HCT116 (cell line): ENCODE results near the gene DPYD. TPM values are rescaled to one million over a fixed set of nuclear protein-coding genes. Genes with fewer than 3 reads are reported as not detected.

Experiments used
- ATAC-seq: fragments of 200-7000 bp; cut with Tn5 transposase; 2 replicates; pipeline ENCODE4 v1.9.1; 2020; ENCODE audit warnings: mild to moderate bottlenecking, moderate library complexity
- BruUV-seq: library from RNA; stranded (reverse); fragments of 400-500 nt; replicated peaks from 2 replicates; lab custom pipeline; 2021; lab: Mats Ljungman, UMichigan
- CTCF ChIA-PET: fragments of 300-600 bp; sonication (Branson Sonifier 250); formaldehyde crosslinking; loops from one replicate; lab custom pipeline; 2021; ENCODE audit warnings: antibody characterized with exemption; lab: Charles Lee
- POLR2A ChIA-PET: fragments of 300-600, 350-600 bp; sonication (Branson Sonifier 250); formaldehyde crosslinking; loops from one replicate; lab custom pipeline; 2021; ENCODE audit warnings: antibody characterized with exemption; lab: Charles Lee
- RAD21 ChIA-PET, 2 experiments: fragments of 300-600 bp; sonication (Branson Sonifier 250); formaldehyde crosslinking; loops; one replicate each; lab custom pipeline; 2023; ENCODE audit warnings: low total read pairs in 2 of 2; ENCODE audit not compliant: uncharacterized antibody in 2 of 2, unreplicated experiment in 2 of 2, low non-redundant PET in 1 of 2; lab: Charles Lee
- DNase-seq: peaks from one replicate; pipeline ENCODE4 v3.0.0-alpha.2; 2010; ENCODE audit warnings: low read depth, low spot score
- H2AFZ ChIP-seq: fragments of 200-600 bp; shearing (Covaris generic), sonication (generic); 2 replicates; pipeline ENCODE4 v1.6.1; 2017; ENCODE audit warnings: low read depth, mixed run types, mixed read lengths, antibody characterized with exemption, low read length; ENCODE audit not compliant: poor library complexity, severe bottlenecking
- H3K27ac ChIP-seq: 2 replicates; pipeline ENCODE4 v1.5.1; 2012; ENCODE audit warnings: low read depth, low read length
- H3K27me3 ChIP-seq: fragments of 200-600 bp; sonication (generic); 2 replicates; pipeline ENCODE4 v1.6.1; 2016; ENCODE audit warnings: mixed run types, low read length, mixed read lengths; ENCODE audit not compliant: insufficient read depth
- H3K36me3 ChIP-seq, 2 experiments: fragments of 200-500 bp in 1 of 2; fragments of 200-600 bp in 1 of 2; sonication (Bioruptor generic) in 1 of 2; sonication (generic) in 1 of 2; 2 replicates each; pipeline versions ENCODE4 v1.5.1 to v1.6.1; 2014 to 2016; ENCODE audit warnings: low read length in 2 of 2, inconsistent platforms in 1 of 2, mixed read lengths in 1 of 2, mixed run types in 1 of 2; ENCODE audit not compliant: insufficient read depth in 2 of 2, control insufficient read depth in 1 of 2
- H3K4me1 ChIP-seq, 2 experiments: fragments of 200-600 bp in 1 of 2; sonication (generic) in 1 of 2; 2 replicates each; pipeline versions ENCODE4 v1.5.1 to v1.6.1; 2012 to 2017; ENCODE audit warnings: low read length in 2 of 2, inconsistent platforms in 1 of 2, mild to moderate bottlenecking in 1 of 2, mixed read lengths in 1 of 2, mixed run types in 1 of 2, moderate library complexity in 1 of 2; ENCODE audit not compliant: insufficient read depth in 2 of 2, control insufficient read depth in 1 of 2
- H3K4me2 ChIP-seq: fragments of 200-600 bp; sonication (generic); 2 replicates; pipeline ENCODE4 v1.6.1; 2017; ENCODE audit warnings: mixed run types, low read length, mixed read lengths
- H3K4me3 ChIP-seq, 2 experiments: fragments of 200-600 bp in 1 of 2; sonication (generic) in 1 of 2; replicated peaks in 1 of 2; 2 replicates each; pipeline ENCODE4 v1.5.1; 2011 to 2016; ENCODE audit warnings: low read length in 2 of 2, control low read depth in 1 of 2, low read depth in 1 of 2, mild to moderate bottlenecking in 1 of 2, mixed read lengths in 1 of 2, mixed run types in 1 of 2
- H3K79me2 ChIP-seq: fragments of 200-600 bp; sonication (generic); 2 replicates; pipeline ENCODE4 v1.6.1; 2017; ENCODE audit warnings: mild to moderate bottlenecking, mixed run types, low read length, moderate library complexity, mixed read lengths; ENCODE audit not compliant: insufficient read depth
- H3K9ac ChIP-seq: fragments of 200-600 bp; sonication (generic); 2 replicates; pipeline ENCODE4 v1.6.1; 2016; ENCODE audit warnings: low read length, mixed read lengths
- H3K9me2 ChIP-seq: fragments of 200-600 bp; sonication (generic), shearing (Covaris generic); 2 replicates; pipeline ENCODE4 v1.6.1; 2017; ENCODE audit warnings: mixed run types, mild to moderate bottlenecking, moderate library complexity; ENCODE audit not compliant: insufficient read depth
- H3K9me3 ChIP-seq, 2 experiments: fragments of 200-500 bp in 1 of 2; fragments of 200-600 bp in 1 of 2; sonication (Bioruptor generic) in 1 of 2; sonication (generic) in 1 of 2; 2 replicates each; pipeline ENCODE4 v1.6.1; 2014 to 2017; ENCODE audit warnings: low read length in 2 of 2, mixed read lengths in 2 of 2, inconsistent platforms in 1 of 2, low read depth in 1 of 2, mild to moderate bottlenecking in 1 of 2, mixed run types in 1 of 2, moderate library complexity in 1 of 2; ENCODE audit not compliant: control insufficient read depth in 1 of 2, insufficient read depth in 1 of 2
- H4K20me1 ChIP-seq: fragments of 200-600 bp; sonication (generic), shearing (Covaris generic); 2 replicates; pipeline ENCODE4 v1.6.1; 2017; ENCODE audit warnings: mixed run types, mild to moderate bottlenecking, moderate library complexity; ENCODE audit not compliant: insufficient read depth
- CEBPB ChIP-seq: IDR thresholded peaks from 2 replicates; pipeline ENCODE4 v1.6.1; 2012; ENCODE audit warnings: low read depth
- CTCF ChIP-seq, 3 experiments: fragments of 200-600 bp in 1 of 3; sonication (generic) in 1 of 3; IDR thresholded peaks in 2 of 3; conservative IDR thresholded peaks in 1 of 3; 2 replicates each; pipeline ENCODE4 v1.5.1; 2012 to 2017; ENCODE audit warnings: low read depth in 2 of 3, low read length in 2 of 3, antibody characterized with exemption in 1 of 3, borderline replicate concordance in 1 of 3, control low read depth in 1 of 3, mild to moderate bottlenecking in 1 of 3, mixed read lengths in 1 of 3, mixed run types in 1 of 3, moderate library complexity in 1 of 3; ENCODE audit not compliant: insufficient read depth in 1 of 3
- EZH2phosphoT487 ChIP-seq: fragments of 200-600 bp; IDR thresholded peaks from 2 replicates; pipeline ENCODE4 v1.6.1; 2018; ENCODE audit warnings: antibody characterized with exemption, borderline replicate concordance
- SIN3A ChIP-seq: IDR thresholded peaks from 2 replicates; pipeline ENCODE4 v1.6.1; 2012; ENCODE audit warnings: low read depth
- SRF ChIP-seq: IDR thresholded peaks from 2 replicates; pipeline ENCODE4 v1.6.1; 2012; ENCODE audit warnings: low read depth
- TCF7L2 ChIP-seq: IDR thresholded peaks from 2 replicates; pipeline ENCODE4 v1.7.0; 2011; ENCODE audit warnings: borderline replicate concordance, inconsistent platforms; ENCODE audit not compliant: insufficient read depth, insufficient read length; ENCODE audit errors: extremely low read depth
- intact Hi-C: fragments of 100-400 bp; cut with micrococcal nuclease; formaldehyde crosslinking; loops from 2 replicates; pipeline ENCODE4 v1.10.0; 2022
- total RNA-seq: library from RNA; stranded (reverse); gene quantifications from one replicate; pipeline ENCODE4 v1.2.1, GENCODE V29; 2021; ENCODE audit not compliant: unreplicated experiment
- TF ChIP-seq, protein P1 (sequence below): IDR thresholded peaks from 2 replicates; pipeline ENCODE4 v1.6.1; 2012; ENCODE audit warnings: low read depth

The DPYD gene
- total RNA-seq, 1 experiment from 2014 or later, result 1.7 TPM

- H3K79me2 ChIP-seq, result no peaks in the 10 kb centered on the region
- H3K4me2 ChIP-seq, result no peak overlapping the region
- H3K9me2 ChIP-seq, result 0 out of 2 replicates have a peak, but pooled peaks cover 3% of the 10 kb centered on the region
- no peak overlapping the region for H3K4me3 ChIP-seq
- TF ChIP-seq SRF (no peak), CEBPB (no peak), TCF7L2 (no peak), EZH2phosphoT487 (no peak), SIN3A (no peak)
- TF ChIP-seq, protein P1, sequence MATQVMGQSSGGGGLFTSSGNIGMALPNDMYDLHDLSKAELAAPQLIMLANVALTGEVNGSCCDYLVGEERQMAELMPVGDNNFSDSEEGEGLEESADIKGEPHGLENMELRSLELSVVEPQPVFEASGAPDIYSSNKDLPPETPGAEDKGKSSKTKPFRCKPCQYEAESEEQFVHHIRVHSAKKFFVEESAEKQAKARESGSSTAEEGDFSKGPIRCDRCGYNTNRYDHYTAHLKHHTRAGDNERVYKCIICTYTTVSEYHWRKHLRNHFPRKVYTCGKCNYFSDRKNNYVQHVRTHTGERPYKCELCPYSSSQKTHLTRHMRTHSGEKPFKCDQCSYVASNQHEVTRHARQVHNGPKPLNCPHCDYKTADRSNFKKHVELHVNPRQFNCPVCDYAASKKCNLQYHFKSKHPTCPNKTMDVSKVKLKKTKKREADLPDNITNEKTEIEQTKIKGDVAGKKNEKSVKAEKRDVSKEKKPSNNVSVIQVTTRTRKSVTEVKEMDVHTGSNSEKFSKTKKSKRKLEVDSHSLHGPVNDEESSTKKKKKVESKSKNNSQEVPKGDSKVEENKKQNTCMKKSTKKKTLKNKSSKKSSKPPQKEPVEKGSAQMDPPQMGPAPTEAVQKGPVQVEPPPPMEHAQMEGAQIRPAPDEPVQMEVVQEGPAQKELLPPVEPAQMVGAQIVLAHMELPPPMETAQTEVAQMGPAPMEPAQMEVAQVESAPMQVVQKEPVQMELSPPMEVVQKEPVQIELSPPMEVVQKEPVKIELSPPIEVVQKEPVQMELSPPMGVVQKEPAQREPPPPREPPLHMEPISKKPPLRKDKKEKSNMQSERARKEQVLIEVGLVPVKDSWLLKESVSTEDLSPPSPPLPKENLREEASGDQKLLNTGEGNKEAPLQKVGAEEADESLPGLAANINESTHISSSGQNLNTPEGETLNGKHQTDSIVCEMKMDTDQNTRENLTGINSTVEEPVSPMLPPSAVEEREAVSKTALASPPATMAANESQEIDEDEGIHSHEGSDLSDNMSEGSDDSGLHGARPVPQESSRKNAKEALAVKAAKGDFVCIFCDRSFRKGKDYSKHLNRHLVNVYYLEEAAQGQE, result no peak
- ChIA-PET CTCF (no interaction called here), POLR2A (no interaction called here), RAD21 (no interaction called here)
- no peak overlapping the region for H3K27ac ChIP-seq
- no peaks in the 10 kb centered on the region for H3K36me3 ChIP-seq
- H3K27me3 ChIP-seq, result no peaks in the 10 kb centered on the region
- H3K4me1 ChIP-seq, result no peaks in the 10 kb centered on the region
- no peak for ATAC-seq
- intact Hi-C loops, result no loop called here
- BruUV-seq, result no TSS peak
- no peak overlapping the region for H2AFZ ChIP-seq
- no peak overlapping the region for H3K9ac ChIP-seq
- no peak for DNase-seq
- H4K20me1 ChIP-seq, result no peaks in the 10 kb centered on the region
- no peaks in the 10 kb centered on the region for H3K9me3 ChIP-seq
These were observed 327.6 kb downstream of the DPYD start for GRCh38 chr1:97593192-97593591.

DNA sequence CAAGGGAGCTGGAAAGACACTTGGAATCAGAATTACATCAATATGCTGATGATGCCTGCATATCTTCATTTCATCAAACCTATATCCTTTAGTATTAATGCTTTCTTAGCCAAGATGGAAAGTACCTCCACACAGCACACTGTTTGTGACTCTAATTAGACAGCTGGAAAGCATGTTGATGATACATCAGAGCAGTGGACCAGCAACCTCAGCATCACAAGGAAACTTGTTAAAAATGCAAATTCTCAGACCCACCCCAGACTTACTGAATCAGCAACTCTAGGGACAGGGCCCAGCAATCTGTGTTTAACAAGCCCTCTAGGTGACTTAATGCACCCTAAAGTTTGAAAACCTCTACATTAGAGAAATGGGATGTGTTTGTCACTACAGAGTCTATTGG lies 332.1 kb downstream of the DPYD start:
- intact Hi-C loops, result no loop called here
- no TSS peak for BruUV-seq
- Histone ChIP-seq H3K27me3 (no peaks in the 10 kb centered on the region), H4K20me1 (no peaks in the 10 kb centered on the region), H3K79me2 (no peaks in the 10 kb centered on the region), H3K27ac (no peak overlapping the region), H2AFZ (no peak overlapping the region), H3K4me3 (no peak overlapping the region), H3K9ac (no peak overlapping the region), H3K9me3 (no peaks in the 10 kb centered on the region), H3K9me2 (0 out of 2 replicates have a peak, but pooled peaks cover 3% of the 10 kb centered on the region), H3K36me3 (no peaks in the 10 kb centered on the region), H3K4me1 (no peaks in the 10 kb centered on the region), H3K4me2 (no peak overlapping the region)
- TF ChIP-seq CTCF (IDR thresholded peaks at IDR 0.05 in 2 of 3, conservative IDR thresholded peaks at IDR 0.05 in 1 of 3; ENCODE audit: borderline replicate concordance in 1 of 3, insufficient read depth in 1 of 3, low read depth in 2 of 3, low read length in 2 of 3), result no peak
- ChIA-PET POLR2A (no interaction called here), CTCF (no interaction called here), RAD21 (no interaction called here)
- ATAC-seq, result no peak
- DNase-seq, result no peak
